ELF-1 (cell line): Measurements from ENCODE around the gene BTAF1.
"Not testable (repeated sequence)": the region's sequence is repeated elsewhere in the genome, so short reads cannot be mapped to it uniquely, and the experiment has no call there.

Experiments
- DNase-seq: peaks from one replicate; pipeline ENCODE4 v3.0.0-alpha.2; 2016; ENCODE audit warnings: low read depth, low spot score

Gene BTAF1

DNA sequence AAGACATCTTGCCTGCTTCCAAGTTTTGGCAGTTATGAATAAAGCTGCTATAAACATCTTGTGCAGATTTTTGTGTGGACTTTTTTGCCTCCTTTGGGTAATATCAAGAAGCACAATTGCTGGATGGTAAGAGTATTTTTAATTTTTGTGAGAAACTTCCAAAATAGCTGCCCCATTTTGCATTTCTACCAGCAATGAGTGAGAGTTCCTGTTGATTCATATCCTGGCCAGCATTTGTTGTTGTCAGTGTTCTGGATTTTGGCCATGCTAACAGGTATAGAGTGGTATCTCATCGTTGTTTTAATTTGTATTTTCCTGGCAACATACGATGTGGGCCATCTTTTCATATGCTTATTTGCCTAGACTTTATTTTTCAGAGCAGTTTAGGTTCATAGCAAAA lies 53.9 kb downstream of the BTAF1 start:
- DNase-seq: no peak

DNA sequence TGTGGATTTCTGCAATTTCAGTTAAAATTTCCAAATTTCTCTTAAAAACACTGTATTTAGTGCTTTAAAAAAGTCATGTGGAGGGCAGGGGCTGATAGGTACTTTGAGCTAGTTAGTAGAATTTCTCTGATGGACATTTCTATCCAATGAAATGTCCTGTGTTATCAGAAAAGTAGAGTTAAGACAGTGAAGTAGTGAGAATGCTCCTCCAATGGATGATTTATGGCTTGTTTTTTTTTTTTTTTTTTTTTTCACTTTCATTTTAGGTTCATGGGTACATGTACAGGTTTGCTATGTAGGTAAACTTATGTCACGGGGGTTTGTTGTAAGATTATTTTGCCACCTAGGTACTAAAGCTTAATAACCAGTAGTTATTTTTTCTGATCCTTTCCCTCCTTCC lies 55.0 kb downstream of the BTAF1 start:
- DNase-seq: no peak

DNA sequence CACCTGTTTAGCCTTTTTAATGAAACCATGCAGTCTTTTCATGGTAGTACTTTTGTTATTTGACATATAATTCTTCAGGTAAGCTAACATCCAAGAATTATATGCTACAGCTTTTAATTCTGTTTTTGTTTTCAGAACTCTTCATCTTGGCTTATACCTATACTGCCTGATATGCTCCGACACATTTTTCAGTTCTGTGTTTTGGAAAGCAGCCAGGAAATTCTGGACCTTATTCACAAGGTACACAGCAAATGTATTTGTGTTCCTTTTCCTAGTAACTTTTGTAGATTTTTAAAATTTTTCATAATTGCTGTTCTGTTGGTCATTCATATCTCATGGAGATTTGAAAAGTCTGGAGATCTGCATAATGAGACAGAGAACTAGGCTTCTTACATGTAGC lies 56.7 kb downstream of the BTAF1 start:
- DNase-seq: no peak

DNA sequence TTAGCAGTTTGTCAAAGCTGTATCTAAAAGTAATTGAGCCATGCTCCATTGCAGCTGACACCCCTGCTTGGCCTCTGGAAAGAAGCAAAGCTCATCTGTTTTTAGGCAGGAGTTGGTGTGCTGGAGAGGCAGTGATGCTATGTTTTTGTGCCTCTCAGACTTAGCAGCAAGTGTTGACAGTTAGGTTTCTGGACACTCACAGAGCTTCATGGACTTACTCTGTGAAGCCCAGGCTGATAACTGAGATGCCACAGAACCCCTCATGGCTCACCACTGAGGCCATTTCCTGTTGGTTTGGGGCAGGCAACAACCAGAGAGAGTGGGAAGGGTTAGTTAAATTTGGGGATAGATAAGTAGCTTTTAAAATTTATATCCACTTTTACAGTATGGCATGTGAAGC lies 59.8 kb downstream of the BTAF1 start:
- DNase-seq: peak; percentile 10

DNA sequence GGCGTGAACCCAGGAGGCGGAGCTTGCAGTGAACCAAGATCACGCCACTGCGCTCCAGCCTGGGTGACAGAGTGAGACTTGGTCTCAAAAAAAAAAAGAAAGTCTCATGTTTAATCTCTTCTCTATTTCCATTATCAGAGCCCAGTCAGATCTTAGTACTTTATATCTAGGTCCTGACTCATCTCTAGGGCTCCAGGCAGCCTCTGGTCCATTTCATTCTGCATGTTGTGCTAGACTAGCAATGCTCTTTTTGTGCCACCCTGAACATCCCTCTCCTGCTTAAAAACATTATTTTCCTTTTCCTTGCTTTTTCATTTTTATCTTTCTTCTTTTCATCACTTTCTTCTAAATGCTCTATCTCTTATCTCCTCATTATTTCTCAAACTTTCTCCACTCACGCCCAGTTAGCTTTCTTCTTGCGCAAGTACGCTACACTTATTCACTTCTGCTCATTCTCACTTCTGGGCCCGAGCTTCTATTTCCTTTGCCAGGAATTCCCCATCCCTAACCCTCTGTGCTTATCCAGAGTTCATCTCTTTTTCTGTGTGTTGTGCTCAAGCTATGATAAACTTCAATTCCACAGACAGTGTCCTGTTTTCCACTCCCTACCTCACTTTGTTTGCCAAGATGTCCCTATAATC lies 63.9 kb downstream of the BTAF1 start:
- DNase-seq: no peak

DNA sequence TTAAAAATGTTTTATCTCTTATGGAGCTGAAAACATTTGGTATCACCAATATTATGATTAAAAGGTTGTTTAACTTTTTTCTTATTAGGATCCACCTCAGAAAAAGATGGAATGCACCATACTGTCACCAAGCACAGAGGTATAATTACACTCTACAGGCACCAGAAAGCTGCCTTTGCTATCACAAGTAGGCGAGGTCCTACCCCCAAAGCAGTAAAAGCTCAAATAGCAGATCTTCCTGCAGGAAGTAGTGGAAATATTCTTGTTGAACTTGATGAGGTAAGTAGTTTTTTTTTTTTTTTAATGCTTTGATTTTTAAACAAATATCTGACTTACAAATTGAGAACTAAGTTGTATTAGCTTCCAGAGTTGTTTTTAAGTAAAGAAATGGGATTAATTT lies 68.5 kb downstream of the BTAF1 start:
- DNase-seq: no peak

DNA sequence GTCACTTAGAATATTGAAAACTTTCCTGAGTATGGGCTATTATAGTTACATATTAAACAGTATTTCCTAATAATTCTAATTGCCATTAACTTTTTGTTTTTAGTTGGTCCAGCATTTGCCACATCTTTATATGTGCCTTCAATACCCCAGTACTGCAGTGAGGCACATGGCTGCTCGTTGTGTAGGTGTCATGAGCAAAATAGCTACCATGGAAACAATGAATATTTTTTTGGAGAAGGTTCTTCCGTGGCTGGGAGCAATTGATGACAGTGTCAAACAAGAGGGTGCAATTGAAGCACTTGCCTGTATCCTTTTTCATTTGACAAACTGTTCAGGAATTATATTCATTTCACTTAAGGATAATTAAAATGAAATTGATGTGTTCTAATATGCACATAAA lies 72.7 kb downstream of the BTAF1 start:
- DNase-seq: no peak

DNA sequence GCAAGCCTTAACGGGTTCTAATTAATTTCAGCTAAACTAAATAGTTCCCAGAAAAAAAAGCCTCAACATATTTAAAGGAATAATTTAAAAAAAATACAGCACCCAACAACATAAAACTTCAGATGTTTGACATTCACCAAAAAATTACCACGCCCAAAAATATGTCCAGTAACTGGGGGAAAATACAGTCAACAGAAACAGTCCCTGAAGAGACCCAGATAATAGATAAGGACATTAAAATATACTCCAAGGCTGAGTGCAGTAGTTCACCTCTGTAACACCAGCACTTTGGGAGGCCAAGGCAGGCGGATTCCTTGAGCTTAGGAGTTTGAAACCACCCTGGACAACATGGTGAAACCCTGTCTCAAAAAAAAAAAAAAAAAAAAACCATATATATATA lies 78.0 kb downstream of the BTAF1 start:
- DNase-seq: no peak

DNA sequence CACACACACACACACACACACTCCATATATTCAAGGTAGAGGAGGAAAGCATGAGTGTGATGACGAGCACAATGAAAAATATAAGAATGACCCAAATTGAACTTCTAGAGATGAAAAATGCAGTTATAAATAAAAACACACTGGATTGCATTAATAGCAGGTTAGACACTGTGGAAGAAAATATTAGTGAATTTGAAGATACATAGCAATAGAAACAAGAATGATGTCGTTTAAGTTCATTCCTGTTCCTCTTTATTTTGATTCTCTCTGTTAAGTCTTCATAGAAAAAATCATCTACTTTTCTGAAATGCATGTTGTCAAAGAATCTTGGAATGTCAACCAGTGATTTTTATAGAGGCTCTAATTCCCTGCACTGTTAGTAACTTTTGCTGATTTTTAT lies 78.4 kb downstream of the BTAF1 start:
- DNase-seq: no peak

DNA sequence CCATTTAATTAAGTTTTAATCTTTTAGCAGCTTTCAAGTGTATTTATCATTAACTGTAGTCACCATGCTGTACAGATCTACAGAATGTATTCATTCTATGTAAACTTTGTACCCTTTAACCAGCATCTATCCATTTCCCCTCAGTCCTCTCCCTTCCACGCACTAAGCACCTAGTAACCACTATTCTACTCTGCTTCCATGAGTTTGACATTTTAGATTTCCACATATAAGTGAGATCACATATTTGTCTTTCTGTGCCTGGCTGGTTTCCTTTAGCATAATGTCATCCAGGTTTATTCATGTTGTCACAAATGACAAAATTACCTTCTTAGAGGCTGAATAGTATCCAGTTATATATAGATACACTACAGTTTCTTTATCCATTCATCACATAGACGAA lies 79.7 kb downstream of the BTAF1 start:
- no peak for DNase-seq

DNA sequence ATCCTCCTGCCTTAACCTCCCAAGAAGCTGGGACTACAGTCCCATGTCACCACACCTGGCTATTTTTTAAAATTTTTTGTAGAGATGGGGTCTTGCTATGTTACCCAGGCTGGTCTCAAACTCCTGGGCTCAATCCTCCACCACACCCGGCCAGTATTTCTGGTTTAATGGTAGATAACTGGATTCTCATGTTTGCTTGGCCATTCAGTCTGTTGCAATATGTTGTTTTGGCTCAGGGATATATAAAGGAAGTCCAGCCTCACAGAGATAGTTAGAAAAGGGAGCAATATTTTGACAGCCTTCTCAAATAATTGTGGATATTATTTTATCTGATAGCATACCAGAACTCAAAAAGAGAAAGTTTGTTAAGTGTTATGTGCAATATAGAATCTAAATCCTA lies 82.4 kb downstream of the BTAF1 start:
- DNase-seq: no peak

DNA sequence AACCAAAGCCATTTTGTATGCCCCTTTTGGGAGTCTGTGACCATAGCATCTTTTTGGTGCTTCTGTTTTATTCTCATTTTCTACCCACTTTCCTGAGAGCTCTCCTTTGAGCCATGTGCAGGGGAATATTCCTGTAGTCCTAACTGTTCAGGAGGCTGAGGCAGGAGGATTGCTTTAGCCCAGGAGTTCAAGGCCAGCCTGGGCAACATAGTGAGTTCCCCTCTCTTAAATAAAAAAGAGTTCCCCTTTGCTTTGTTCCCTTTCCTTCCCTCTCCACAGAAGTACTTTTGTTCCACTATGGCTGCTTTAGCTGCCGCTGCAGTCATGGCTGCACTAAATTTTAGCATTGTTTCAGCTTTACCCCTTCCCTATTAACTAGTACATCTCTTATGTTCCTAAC lies 85.9 kb downstream of the BTAF1 start:
- DNase-seq: no peak

DNA sequence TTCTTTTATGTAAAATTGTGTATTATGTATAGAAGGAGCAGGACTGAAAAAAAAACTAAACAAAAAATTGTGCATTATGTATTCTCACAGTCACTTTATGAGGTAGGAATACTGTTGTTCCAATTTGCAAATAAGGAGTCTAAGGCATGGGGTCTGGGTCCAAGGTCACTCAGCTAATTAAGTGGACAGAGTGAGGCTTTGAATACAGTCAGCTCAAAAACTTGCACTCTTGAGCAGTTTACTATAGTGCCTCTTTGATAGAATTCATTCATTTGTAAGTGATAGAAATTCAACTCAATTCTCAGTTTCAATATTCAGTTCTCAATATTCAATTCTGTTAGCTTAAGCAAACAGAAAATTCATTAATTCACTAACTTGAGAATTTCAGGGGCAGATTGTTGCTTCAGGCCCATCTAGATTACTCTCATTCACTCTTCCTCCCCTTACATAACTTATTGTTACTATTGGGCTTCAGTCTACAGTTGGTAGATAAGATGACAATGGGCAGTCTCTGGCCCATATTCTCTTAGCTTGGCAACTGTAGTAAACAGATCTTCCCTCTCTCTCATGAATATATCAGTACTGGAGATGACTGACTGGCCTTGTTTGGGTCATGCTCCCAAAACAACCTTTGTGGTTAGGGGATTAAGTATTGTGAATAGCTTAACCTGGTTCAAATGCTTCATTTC lies 86.6 kb downstream of the BTAF1 start:
- DNase-seq: no peak

DNA sequence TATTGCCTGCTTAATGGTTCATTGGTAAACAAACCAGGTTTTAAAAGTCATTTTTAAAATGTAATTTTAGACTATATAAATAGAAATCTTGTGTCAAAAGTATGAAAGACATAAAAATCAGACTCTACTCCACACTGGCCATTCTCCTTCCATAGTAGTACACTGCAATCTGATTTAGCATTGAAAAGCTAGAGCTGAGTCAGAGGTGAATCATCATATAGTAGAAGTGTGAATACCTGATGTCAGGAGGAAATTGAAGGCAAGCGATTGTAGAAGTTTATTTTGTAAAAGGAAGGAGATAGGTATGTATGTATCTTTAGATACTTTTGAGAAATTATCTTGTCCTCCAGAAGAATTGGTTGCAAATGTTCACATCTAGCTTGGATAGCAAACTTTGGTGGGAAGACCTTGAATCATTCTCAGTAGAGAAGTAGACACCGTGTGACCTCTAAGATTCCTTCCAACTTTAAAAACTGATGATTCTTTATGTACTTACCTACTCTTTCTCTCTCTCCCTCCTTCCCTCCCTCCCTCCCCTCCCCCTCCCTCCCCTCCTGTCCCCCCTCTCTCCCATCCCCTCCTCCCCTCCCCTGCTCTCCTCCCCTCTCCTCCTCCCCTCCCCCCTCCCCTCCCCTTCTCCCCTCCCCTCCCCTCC lies 88.1 kb downstream of the BTAF1 start:
- no peak for DNase-seq

DNA sequence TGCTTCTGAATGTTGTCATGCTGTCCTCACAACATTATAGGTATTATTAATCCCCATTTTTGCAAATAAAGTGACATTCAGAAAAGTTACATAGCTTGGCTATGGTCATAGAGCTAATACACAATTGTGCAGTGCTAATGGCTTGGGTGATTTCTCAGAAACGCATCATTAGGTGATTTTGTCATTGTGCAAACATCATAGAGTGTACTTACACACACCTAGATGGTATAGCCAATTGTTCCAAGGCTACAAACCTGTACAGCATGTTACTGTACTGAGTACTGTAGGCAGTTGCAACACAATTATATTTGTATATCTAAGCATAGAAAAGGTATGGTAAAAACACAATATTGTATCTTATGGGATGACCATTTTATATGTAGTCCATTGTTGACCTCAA lies 91.0 kb downstream of the BTAF1 start:
- DNase-seq: no peak

DNA sequence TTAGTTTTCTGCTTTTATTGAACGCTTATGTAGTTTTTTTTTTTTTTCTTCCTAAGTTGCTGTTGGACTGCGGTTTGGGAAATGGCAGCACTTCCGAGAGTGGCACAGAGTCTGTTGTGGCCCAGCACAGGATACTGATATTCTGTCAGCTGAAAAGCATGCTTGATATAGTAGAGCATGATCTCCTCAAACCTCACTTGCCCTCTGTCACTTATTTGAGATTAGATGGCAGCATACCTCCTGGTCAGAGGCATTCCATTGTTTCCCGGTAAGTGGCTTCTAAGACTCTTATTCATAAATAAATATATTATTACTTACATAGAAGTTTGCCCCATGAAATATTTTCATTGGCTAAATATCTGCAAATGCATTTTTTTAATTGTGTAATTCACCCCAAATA lies 101.1 kb downstream of the BTAF1 start:
- DNase-seq: no peak

DNA sequence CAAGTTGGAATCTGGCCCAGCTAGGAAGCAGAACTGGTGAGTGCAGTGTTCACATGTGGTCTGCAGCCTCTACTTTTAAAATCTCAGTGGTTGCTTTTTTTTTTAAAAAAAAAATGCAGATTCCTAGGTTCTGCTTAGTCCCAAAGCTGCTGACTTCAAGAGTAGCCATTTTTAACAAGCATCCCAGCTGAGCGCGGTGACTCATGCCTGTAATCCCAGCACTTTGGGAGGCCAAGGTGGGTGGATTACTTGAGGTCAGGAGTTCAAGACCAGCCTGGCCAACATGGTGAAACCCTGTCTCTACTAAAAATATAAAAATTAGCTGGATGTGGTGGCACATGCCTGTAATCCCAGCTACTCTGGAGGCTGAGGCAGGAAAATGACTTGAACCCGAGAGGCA lies 101.8 kb downstream of the BTAF1 start:
- DNase-seq: not testable (repeated sequence)

DNA sequence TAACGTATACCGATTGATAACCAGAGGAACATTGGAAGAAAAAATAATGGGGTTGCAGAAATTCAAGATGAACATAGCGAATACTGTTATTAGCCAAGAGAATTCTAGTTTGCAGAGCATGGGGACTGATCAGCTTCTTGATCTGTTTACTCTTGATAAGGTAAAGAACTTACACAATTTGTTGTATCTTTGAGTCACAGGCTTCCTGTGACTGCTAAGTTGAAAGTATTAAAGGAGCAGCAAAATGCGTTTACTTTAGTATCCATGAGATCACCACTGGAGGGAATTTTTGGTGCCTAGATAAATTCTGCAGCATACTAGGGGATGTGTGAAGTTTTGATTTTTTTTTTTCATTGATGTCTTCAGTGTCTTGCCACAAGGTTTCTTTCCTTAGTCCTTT lies 103.6 kb downstream of the BTAF1 start:
- no peak for DNase-seq

DNA sequence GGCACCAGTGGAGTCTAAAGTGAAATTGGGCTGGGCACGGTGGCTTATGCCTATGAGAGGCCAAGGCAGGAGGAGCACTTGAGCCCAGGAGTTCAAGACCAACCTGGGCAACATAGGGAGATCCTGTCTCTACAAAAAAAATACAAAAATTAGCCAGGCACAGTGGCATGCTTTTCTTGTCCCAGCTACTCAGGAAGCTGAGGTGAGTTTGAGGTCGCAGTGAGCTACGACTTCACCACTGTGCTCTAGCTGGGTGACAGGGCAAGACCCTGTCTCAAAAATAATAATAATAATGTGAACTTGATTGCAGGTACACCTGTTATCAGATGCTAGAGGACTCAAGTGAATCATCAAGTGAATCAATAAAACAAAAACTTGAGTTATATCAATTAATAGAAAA lies 108.0 kb downstream of the BTAF1 start:
- no peak for DNase-seq

DNA sequence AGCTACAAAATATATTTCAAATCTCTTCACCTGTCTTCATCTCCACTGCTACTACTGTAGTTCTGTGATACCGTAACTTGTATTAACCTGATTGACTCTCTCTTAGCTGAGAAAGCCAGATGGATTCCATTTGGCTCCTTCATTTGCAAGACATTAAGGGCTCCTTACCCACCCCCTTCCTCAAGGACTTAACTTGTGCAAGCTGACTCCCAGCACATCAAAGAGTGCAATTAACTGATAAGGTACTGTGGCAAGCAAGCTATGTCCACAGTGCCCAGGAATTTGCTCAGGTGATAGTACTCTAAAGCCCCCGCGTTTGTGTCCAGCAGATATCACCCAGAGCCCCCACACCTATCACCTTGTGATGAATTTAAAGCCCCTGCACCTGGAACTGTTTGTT lies 109.5 kb downstream of the BTAF1 start:
- peak; percentile 54 for DNase-seq

DNA sequence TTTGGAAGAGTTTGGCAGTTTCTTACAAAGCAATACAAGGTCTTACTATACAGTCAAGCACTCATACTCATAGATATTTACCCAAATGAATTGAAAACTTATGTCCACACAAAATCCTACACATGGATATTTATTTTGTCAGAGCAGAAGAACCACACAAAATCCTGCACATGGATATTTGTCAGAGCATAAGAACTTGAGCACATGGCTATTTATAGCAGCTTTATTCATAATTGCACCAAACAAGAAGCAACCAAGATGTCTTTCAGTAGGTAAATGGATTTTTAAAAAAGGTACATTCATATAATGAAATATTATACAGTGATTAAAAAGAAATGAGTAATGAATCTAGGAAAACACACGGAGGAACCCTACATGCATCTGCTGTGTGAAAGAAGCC lies 115.4 kb downstream of the BTAF1 start:
- DNase-seq: no peak

DNA sequence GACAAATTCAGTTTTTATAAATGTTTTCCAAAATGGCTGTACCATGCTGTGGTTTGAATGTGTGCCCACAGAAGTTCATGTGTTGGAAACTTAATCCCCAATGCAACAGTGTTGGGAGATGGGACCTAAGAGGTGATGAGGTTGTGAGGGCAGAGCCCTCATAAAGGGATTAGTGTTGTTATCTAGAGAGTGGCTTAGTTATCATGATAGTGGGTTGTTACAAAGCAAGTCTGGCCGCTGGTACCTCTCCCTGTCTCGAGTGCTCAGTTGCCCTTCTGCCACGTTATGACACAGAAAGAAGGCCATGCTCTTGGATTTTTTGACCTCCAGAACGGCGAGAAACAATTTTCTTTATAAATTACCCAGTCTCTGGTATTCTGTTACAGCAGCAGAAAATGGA lies 119.0 kb downstream of the BTAF1 start:
- DNase-seq: peak; percentile 39

DNA sequence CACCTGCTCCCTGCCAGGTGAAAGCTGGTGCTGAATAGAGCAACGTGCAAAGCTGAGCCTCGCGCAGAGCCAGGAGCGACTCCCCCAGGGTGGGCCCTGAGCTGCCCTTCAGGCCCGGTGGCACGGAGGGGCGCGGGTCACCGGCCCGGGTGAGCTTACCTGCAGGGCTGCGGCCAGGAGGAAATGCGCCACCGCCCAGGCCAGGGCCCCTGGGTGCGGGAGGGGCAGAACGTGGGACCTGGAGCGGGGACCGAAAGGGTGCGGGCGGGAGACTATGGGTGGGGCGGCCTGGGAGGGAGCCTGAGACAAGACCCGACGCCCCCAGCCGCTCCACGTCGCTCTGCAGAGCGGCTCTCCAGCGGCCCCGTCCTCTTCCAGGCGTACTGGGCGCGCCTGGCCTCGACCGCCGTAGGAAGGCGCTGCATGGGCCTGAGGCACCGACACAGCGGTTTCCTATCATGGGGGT lies 122.1 kb downstream of the BTAF1 start:
- peak; percentile 44 for DNase-seq
